GM18508 (cell line): ENCODE data around the gene UNC80.
"Not testable (repeated sequence)": the region's sequence is repeated elsewhere in the genome, so short reads cannot be mapped to it uniquely, and the experiment has no call there.

ENCODE experiments used
- ATAC-seq: cut with Tn5 transposase; IDR thresholded peaks from one replicate; pipeline ENCODE4 v1.9.1; 2021; ENCODE audit warnings: moderate number of reproducible peaks; ENCODE audit not compliant: insufficient read depth, unreplicated experiment

UNC80 gene

DNA sequence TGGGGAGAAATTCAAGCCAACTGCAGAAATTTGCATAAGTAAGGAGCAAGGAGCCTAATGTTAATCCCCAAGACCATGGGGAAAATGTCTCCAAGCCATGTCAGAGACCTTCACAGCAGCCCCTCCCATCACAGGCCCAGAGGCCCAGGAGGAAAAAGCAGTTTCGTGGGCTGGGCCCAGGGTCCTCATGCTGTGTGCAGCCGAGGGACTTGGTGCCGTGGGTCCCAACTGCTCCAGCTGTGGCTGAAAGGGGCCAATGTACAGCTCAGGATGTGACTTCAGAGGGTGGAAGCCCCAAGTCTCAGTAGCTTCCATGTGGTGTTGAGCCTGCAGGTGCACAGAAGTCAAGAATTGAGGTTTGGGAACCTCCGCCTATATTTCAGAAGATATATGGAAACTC lies 23.8 kb downstream of the UNC80 start:
- not testable (repeated sequence) for ATAC-seq

DNA sequence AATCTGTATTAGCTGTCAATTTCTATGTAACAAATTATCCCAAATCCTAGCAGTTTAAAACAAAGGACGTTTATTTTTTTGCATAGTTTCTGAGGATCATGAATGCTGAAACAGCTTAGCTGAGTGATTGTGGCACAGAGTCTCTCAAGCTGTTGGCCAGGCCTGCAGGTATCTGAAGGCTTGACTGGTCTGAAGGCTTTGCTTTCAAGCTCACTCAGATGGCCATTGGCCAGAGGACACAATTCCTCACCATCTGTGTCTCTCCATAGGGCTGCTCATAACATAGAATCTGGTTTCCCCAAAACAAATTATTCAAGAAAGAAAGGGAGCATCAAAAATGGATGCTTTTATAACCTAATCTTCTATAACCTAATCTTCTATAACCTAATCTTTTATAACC lies 33.7 kb downstream of the UNC80 start:
- ATAC-seq = no peak

- ATAC-seq = no peak
Measured at GRCh38 chr2:209806318-209806717, 34.7 kb downstream of the UNC80 start.

- no peak for ATAC-seq
Measured at GRCh38 chr2:209808521-209808920, 36.9 kb downstream of the UNC80 start.

- no peak for ATAC-seq
Measured at GRCh38 chr2:209809256-209809655, 37.6 kb downstream of the UNC80 start.

DNA sequence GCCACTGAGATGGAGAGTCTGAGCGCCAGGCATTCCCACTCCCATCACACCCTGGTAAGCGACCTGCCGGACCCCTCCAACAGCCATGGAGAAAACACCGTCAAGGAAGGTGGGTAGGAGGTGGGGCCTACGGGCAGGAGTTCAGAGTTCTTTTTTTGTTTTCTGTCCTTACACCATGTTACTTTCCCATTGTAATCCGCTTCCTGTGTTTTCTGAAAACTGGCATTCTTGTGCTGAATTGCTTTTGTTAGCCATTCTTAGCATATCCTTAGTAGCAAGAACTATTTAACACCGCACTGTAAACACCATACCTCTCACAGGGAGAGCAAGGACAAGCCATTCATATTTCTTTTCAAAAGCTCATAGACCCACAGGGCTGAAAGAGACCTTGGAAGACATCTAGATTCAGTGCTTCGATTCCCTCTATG lies 46.2 kb downstream of the UNC80 start:
- no peak for ATAC-seq

DNA sequence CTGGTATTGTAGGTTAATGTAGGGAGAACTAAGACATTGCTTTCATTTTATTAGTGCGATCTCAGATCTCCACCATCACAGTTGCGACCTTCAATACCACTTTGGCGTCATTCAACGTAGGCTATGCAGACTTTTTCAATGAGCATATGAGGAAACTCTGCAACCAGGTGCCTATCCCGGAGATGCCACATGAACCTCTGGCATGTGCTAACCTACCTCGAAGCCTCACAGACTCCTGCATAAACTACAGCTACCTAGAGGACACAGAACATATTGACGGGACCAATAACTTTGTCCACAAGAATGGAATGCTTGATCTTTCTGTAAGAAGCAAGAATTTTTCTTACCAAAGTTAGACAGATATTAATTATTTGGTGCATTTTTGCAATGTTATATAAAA lies 47.3 kb downstream of the UNC80 start:
- ATAC-seq = no peak

- ATAC-seq = no peak
Measured at GRCh38 chr2:209821806-209822205, 50.2 kb downstream of the UNC80 start.

DNA sequence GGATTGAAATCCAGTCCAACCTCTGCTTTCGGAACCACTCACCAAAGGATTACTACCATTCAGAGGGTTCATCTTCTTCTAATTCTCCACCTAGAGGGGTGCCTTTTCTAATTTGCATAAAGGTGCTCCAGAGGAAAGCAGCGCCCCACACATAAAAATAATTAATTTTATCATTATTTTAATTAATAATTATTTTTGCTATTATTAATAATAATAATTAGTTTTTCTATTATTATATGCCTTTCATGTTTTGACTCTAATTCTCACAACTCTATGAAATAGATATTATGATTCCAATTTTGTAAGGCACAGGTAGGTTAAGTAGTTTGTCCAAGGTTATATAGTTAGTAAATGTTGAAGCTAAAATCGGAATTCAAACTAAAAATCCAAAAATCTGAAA lies 51.9 kb downstream of the UNC80 start:
- no peak for ATAC-seq

GRCh38 chr2:209824391-209824790 lies 52.8 kb downstream of the UNC80 start:
- no peak for ATAC-seq

DNA sequence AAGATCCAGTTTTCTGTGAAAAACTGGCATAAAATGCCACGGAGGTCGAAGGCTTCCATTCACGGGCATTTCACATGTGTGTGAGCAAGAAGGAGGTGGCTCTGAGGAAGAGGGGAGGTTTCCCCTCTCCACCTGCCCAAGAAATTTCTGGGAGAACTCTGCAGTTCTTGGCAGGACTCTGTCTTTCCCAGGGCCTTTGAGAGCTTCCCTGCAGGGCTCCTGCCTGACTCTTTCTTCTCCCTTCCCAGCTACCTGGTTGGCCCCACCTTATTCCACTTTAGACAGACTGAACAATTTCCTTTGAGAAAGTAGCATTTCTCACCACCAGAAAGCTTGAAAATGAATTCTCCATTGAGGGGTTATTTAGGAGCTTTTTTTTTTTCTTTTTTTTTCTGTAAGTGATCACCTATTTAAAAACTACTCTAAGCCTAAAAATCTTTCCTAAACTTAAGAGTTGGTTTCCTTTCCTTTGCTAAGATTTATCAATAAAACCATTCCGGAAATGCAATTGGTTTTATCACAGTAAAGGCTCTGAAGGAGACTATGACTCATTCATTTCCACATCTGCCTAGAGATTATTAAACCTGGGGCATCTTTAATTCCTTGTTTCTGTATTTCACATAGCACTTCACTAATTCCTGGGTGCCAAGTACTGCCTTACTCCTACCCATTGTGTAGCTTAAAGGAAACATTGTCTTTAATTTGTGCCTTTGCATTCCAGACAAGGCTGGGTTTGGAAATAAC lies 59.3 kb downstream of the UNC80 start:
- no peak for ATAC-seq

DNA sequence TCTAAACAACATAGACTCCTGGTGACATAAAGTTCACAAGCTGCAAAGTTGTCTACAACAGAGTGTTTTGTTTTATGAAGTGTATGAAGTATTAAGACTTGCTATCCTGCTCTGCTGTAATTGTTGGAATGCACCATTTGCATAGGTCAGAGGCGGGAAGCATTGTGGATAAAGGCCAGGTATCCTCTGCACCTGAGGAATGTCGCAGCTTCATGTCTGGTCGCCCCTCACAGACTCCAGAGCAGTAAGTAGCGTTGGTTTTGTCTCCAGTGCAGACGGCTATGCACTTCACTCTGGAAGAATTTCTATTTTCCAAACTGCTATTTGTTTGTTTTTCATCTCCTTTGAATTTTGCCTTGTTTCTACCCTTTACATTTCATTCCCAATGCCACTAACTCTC lies 63.1 kb downstream of the UNC80 start:
- ATAC-seq = no peak

GRCh38 chr2:209840434-209840833 lies 68.8 kb downstream of the UNC80 start:
- ATAC-seq = no peak

DNA sequence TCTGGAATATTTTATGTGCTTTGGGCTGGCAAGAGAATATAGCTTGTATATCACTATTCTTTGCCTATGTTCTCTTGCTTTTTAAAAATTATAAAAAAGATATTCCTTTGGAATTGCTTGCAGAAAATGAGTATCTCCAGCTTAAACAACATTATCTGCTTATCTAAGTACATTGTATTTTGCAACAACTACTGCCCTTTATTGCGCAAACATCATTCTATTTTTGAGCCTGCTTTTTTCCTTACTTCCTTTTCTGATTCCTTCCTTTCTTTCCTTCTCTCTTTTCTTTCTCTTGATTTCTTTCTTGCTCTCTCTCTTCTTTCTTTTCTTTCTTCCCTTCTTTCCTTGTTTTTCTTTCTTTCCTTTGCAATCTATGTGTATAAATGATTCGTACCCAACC lies 74.0 kb downstream of the UNC80 start:
- ATAC-seq = no peak

DNA sequence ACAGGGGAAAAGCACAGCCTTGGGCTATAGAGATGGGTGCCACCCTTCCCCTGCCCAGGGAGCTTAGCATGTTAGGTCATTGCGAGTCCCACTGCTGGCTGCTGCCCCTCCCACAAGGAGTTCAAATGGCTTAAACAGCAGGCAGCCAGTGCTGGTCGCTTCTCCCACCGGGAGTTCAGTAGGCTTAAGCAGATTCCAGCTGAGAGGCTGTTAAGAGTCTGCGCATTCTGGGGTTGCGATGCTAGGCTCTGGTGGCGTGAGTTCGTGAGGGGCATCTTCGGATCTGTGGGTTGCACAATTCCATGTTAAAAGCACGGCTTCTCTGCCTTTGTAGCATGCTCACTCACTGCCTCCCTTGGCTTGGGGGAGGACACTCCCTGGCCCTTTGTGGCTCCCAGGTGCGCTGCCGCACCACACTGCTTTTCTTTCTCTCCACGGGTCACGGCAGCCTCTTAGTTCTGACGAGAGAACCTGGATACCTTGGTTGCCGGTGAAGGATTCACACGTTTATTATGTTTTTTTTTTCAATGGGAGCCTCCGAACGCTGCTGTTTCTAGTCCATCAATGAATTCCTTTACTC lies 93.2 kb downstream of the UNC80 start:
- ATAC-seq = no peak

DNA sequence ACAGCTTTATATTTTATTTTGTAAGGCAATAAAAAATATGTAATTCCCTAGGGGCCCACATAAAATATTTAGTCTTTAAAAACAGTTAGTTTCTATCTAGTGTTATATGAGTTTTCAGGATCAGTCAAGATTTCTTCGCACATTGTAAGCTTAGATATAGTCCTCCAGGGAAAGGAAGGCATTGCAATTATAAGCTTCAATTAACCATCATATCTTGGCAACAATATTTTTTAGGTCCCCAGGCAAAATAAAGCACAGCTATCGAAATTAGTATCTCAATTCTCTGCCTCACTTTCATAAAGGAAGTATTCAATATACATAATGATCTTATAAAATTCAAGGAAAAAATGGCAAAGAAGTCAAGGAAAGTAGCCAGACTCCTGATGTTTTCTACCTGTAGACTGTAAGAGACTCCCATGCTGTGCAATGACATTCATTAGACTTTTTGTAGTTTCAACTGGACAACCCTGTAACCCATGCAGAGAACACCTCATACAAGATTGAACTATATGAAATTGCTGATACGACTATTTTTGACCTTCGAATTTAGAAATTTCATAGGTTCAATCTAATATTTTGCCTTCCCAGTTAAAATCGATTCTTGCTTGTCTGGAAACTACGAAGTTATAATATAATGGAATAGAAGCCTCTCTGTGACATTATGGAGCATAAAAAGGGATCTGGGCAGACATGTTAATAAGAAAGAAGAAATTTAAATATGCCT lies 96.8 kb downstream of the UNC80 start:
- no peak for ATAC-seq

GRCh38 chr2:209870067-209870466 lies 98.4 kb downstream of the UNC80 start:
- no peak for ATAC-seq

GRCh38 chr2:209872675-209873074 lies 101.0 kb downstream of the UNC80 start:
- ATAC-seq = no peak

GRCh38 chr2:209875270-209875669 lies 103.6 kb downstream of the UNC80 start:
- ATAC-seq = no peak

DNA sequence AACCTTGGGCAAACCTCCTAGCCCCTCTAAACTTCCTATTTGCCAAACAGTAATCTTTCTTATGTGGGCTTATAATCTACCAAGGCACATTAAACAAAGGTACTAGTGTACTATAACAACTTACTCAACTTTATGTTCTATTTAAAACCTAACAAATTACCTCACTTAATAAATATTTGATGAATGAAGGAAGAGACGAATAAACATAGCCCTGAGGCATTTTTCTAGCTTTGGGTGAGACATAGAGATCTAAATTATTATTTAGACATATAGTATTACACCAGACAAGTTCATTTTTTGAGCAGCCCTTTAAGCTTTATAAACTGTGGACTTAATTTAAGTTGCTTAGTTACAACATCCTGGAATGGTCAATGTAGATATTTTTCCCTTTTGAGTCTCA lies 104.6 kb downstream of the UNC80 start:
- ATAC-seq = no peak

DNA sequence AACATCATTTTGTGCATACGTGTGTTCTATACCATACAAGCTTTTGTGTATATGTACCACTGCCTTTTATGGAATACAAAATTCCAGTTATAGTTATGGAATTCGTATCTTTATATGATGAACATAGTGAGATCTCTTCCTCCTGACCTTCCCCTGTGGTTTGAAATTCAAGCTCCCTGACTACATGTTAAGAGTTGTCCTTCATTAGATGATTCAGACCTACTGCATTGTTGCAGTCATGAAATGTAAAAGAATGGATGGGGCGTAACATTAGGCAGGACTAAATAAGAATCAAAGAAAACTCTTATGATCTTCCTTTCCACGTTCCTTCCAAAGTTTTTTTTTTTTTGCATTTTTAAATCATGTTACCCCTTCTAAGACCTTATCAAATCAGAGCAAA lies 107.1 kb downstream of the UNC80 start:
- ATAC-seq = no peak

DNA sequence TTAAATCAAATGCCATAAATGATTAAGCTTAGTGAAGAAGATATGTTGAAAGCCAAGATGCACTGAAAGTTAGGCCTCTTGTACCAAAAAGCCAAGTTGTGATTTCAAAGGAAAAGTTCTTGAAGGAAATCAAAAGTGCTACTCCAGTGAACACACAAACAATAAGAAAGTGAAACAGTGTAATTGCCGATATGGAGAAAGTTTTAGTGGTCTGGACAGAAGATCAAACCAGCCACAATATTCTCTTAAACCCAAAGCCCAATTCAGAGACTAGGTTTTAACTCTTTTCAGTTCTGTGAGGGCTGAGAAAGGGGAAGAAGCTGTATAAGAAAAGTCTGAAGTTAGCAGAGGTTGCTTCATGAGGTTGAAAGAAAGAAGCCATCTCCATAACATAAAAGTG lies 129.0 kb downstream of the UNC80 start:
- no peak for ATAC-seq
